ENCODE results near the gene EGFL6.

DNA sequence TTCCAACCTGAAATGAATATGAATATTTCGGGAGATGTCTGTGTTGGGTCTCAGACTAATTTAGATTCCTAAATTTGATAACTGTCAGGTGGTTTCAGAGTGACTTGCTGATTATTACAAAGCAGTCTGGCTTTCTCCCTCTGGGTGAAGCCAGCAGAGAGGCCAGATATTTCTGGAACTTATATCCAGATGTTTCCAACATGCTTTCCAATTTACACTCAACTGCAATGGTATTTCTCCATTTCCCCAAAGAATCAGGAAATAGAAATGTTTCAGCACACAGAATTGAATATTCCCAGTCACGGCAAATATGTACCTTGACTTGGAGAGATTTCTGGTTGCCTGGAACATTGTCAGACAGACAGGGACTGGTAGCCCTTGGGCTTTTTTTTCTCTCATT, 48.5 kb upstream of the EGFL6 start:
- no peak for TF ChIP-seq POLR2A (IDR thresholded peaks at IDR 0.05)
- TF ChIP-seq, protein P1, sequence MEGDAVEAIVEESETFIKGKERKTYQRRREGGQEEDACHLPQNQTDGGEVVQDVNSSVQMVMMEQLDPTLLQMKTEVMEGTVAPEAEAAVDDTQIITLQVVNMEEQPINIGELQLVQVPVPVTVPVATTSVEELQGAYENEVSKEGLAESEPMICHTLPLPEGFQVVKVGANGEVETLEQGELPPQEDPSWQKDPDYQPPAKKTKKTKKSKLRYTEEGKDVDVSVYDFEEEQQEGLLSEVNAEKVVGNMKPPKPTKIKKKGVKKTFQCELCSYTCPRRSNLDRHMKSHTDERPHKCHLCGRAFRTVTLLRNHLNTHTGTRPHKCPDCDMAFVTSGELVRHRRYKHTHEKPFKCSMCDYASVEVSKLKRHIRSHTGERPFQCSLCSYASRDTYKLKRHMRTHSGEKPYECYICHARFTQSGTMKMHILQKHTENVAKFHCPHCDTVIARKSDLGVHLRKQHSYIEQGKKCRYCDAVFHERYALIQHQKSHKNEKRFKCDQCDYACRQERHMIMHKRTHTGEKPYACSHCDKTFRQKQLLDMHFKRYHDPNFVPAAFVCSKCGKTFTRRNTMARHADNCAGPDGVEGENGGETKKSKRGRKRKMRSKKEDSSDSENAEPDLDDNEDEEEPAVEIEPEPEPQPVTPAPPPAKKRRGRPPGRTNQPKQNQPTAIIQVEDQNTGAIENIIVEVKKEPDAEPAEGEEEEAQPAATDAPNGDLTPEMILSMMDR (IDR thresholded peaks at IDR 0.05), result no peak
